ENCODE data around the gene HSD11B1L.
"Not testable (repeated sequence)": the region's sequence is repeated elsewhere in the genome, so short reads cannot be mapped to it uniquely, and the experiment has no call there.

HSD11B1L gene

DNA sequence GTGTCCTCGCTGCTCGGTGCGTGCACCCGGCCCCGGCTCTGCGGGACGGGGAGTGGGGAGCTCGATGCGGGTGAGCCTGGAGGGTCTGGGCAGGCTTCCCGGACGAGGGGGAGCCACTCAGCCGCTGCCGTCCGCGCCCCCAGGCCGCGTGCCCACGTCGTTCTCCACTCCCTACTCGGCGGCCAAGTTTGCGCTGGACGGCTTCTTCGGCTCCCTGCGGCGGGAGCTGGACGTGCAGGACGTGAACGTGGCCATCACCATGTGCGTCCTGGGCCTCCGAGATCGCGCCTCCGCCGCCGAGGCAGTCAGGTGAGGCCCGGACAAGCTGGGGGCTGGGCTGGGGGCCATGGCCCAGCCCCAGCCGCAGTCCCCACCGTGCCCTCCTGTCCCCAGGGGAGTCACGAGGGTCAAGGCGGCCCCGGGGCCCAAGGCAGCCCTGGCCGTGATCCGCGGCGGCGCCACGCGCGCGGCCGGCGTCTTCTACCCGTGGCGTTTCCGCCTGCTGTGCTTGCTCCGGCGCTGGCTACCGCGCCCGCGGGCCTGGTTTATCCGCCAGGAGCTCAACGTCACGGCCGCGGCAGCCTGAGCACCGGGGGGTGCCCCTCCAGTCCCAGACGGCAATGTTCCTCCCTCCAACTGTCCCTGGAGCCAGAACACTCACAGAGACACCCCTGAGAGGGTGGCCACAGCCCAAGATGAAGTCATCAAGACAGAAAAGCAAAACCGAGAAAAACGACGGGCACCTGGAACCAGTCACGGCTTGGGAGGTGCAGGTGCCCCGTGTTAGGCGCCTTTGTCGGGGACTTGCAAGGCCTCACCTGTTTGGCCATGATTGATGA, 6.8 kb downstream of the HSD11B1L start:
- Histone ChIP-seq H3K9me3 (ENCODE audit: insufficient read depth, low read length) (no peaks in the 10 kb centered on the region), H3K9ac (ENCODE audit: insufficient read length, low read depth) (peak overlapping the region; percentile 80), H3K36me3 (ENCODE audit: insufficient read depth, insufficient read length, low read length) (peaks cover 24% of the 10 kb centered on the region), H3K4me1 (ENCODE audit: insufficient read depth, insufficient read length) (peaks cover 19% of the 10 kb centered on the region), H3K27me3 (ENCODE audit: insufficient read depth, insufficient read length) (no peaks in the 10 kb centered on the region), H3K4me3 (ENCODE audit: insufficient read length, low read depth) (peak overlapping the region; percentile 39)
- TF ChIP-seq YY1 (IDR thresholded peaks at IDR 0.05; ENCODE audit: insufficient read depth, insufficient read length): no peak
- DNase-seq (ENCODE audit: low read depth, low spot score): no peak

DNA sequence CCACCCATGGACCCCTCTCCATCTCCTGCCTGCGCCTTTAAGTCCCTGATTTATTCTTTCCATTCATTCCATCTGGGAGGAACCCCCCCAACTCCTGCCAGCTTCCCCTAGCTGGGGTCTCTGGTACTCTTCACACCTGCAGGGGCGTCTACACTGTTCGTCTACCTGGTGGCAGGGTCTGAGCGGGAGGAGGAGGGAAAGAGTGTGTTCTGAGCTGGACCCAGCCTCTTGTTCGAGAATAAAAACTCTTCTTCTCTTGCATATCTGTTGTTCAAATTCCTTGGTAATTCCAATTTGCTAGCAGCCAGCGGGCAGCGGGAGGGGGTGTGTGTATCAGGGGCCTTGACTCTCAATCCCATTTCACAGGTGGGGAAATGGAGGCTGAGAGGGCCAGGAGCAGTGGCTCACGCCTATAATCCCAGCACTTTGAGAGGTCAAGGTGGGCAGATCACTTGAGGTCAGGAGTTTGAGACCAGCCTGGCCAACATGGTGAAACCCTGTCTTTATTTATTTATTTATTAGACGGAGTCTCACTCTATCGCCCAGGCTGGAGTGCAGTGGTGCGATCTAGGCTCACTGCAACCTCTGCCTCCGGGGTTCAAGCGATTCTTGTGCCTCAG, 7.5 kb downstream of the HSD11B1L start:
- peaks cover 32% of the 10 kb centered on the region for H3K36me3 ChIP-seq (ENCODE audit: insufficient read depth, insufficient read length, low read length)
- not testable (repeated sequence) for H3K9ac ChIP-seq (ENCODE audit: insufficient read length, low read depth); DNase-seq (ENCODE audit: low read depth, low spot score); H3K4me3 ChIP-seq (ENCODE audit: insufficient read length, low read depth); H3K27me3 ChIP-seq (ENCODE audit: insufficient read depth, insufficient read length); H3K9me3 ChIP-seq (ENCODE audit: insufficient read depth, low read length)
- peaks cover 24% of the 10 kb centered on the region for H3K4me1 ChIP-seq (ENCODE audit: insufficient read depth, insufficient read length)

GRCh38 chr19:5690125-5690954, 9.5 kb downstream of the HSD11B1L start, which contains the start of gene RPL36:
Gene RPL36, plus strand, starts transcription at chr19:5690295. Its CDS starts 213 bp downstream, at chr19:5690508.
- peak; percentile 96 for DNase-seq (ENCODE audit: low read depth, low spot score)
- Histone ChIP-seq H3K4me3 (ENCODE audit: insufficient read length, low read depth) (peak within 1 kb of the TSS; percentile 100), H3K36me3 (ENCODE audit: insufficient read depth, insufficient read length, low read length) (peaks cover 51% of the 10 kb centered on the region), H3K4me1 (ENCODE audit: insufficient read depth, insufficient read length) (peaks cover 29% of the 10 kb centered on the region), H3K9me3 (ENCODE audit: insufficient read depth, low read length) (no peaks in the 10 kb centered on the region), H3K27me3 (ENCODE audit: insufficient read depth, insufficient read length) (no peaks in the 10 kb centered on the region), H3K9ac (ENCODE audit: insufficient read length, low read depth) (peak within 1 kb of the TSS; percentile 99)
- no peak for TF ChIP-seq SUZ12 (IDR thresholded peaks at IDR 0.05; ENCODE audit: extremely low read depth, insufficient read depth, insufficient read length)
- no peak for TF ChIP-seq ZNF274 (IDR thresholded peaks at IDR 0.05; ENCODE audit: low read depth, low read length)
- TF ChIP-seq YY1 (IDR thresholded peaks at IDR 0.05; ENCODE audit: insufficient read depth, insufficient read length): peak; percentile 7

- peaks cover 27% of the 10 kb centered on the region for H3K4me1 ChIP-seq (ENCODE audit: insufficient read depth, insufficient read length)
- peak overlapping the region; percentile 99 for H3K9ac ChIP-seq (ENCODE audit: insufficient read length, low read depth)
- no peaks in the 10 kb centered on the region for H3K9me3 ChIP-seq (ENCODE audit: insufficient read depth, low read length)
- no peak for DNase-seq (ENCODE audit: low read depth, low spot score)
- H3K4me3 ChIP-seq (ENCODE audit: insufficient read length, low read depth): peak overlapping the region; percentile 100
- no peaks in the 10 kb centered on the region for H3K27me3 ChIP-seq (ENCODE audit: insufficient read depth, insufficient read length)
- peaks cover 60% of the 10 kb centered on the region for H3K36me3 ChIP-seq (ENCODE audit: insufficient read depth, insufficient read length, low read length)
- peak; percentile 29 for TF ChIP-seq YY1 (IDR thresholded peaks at IDR 0.05; ENCODE audit: insufficient read depth, insufficient read length)
- TF ChIP-seq ZNF274 (IDR thresholded peaks at IDR 0.05; ENCODE audit: low read depth, low read length): no peak
Measured at GRCh38 chr19:5690955-5691821, 10.4 kb downstream of the HSD11B1L start.

- H3K9me3 ChIP-seq (ENCODE audit: insufficient read depth, low read length): no peaks in the 10 kb centered on the region
- H3K4me1 ChIP-seq (ENCODE audit: insufficient read depth, insufficient read length): peaks cover 30% of the 10 kb centered on the region
- H3K9ac ChIP-seq (ENCODE audit: insufficient read length, low read depth): peak overlapping the region; percentile 99
- H3K4me3 ChIP-seq (ENCODE audit: insufficient read length, low read depth): peak overlapping the region; percentile 100
- DNase-seq (ENCODE audit: low read depth, low spot score): no peak
- peaks cover 69% of the 10 kb centered on the region for H3K36me3 ChIP-seq (ENCODE audit: insufficient read depth, insufficient read length, low read length)
- no peaks in the 10 kb centered on the region for H3K27me3 ChIP-seq (ENCODE audit: insufficient read depth, insufficient read length)
- no peak for TF ChIP-seq YY1 (IDR thresholded peaks at IDR 0.05; ENCODE audit: insufficient read depth, insufficient read length)
Measured at GRCh38 chr19:5691822-5692722, 11.2 kb downstream of the HSD11B1L start.

GRCh38 chr19:5692723-5693194, 11.9 kb downstream of the HSD11B1L start:
- DNase-seq (ENCODE audit: low read depth, low spot score): no peak
- peaks cover 26% of the 10 kb centered on the region for H3K4me1 ChIP-seq (ENCODE audit: insufficient read depth, insufficient read length)
- no peak overlapping the region for H3K4me3 ChIP-seq (ENCODE audit: insufficient read length, low read depth)
- peak overlapping the region; percentile 99 for H3K9ac ChIP-seq (ENCODE audit: insufficient read length, low read depth)
- H3K36me3 ChIP-seq (ENCODE audit: insufficient read depth, insufficient read length, low read length): peaks cover 73% of the 10 kb centered on the region
- H3K27me3 ChIP-seq (ENCODE audit: insufficient read depth, insufficient read length): no peaks in the 10 kb centered on the region
- TF ChIP-seq ZNF274 (IDR thresholded peaks at IDR 0.05; ENCODE audit: low read depth, low read length): no peak
- no peak for TF ChIP-seq YY1 (IDR thresholded peaks at IDR 0.05; ENCODE audit: insufficient read depth, insufficient read length)
- no peak for TF ChIP-seq SUZ12 (IDR thresholded peaks at IDR 0.05; ENCODE audit: extremely low read depth, insufficient read depth, insufficient read length)
- H3K9me3 ChIP-seq (ENCODE audit: insufficient read depth, low read length): no peaks in the 10 kb centered on the region

Data from NT2/D1 (cell line).